Testis (tissue), 2 donors: Measurements from ENCODE around the gene CARF.

ENCODE experiments used
- CTCF ChIP-seq, 3 experiments: fragments of 450-650 bp in 2 of 3; fragments of 200-600 bp in 1 of 3; sonication (generic) in 1 of 3; IDR thresholded peaks; one replicate each; pipeline ENCODE4 v1.5.1; 2016 to 2019; ENCODE audit warnings: antibody characterized with exemption in 3 of 3, mild to moderate bottlenecking in 2 of 3, moderate library complexity in 1 of 3
- POLR2A ChIP-seq: fragments of 450-650 bp; IDR thresholded peaks from one replicate; pipeline ENCODE4 v1.6.1; 2017; ENCODE audit warnings: antibody characterized with exemption, mild to moderate bottlenecking, moderate library complexity

GRCh38 chr2:203002054-203002821 is 90.2 kb downstream of the CARF start:
- TF ChIP-seq CTCF (IDR thresholded peaks at IDR 0.05) (no peak), POLR2A (no peak)
